Heart left ventricle (tissue), 16 donors: ENCODE data around the gene USP12. TPM values are rescaled to one million over a fixed set of nuclear protein-coding genes. Genes with fewer than 3 reads are reported as not detected.
A peak's percentile ranks its signal among the peaks of the same experiment; 100 is the strongest.

Source experiments
- ATAC-seq, 4 donors: fragments of 200-7000 bp; cut with Tn5 transposase; one replicate each; pipeline ENCODE4 v1.9.1; 2020 to 2022; ENCODE audit warnings: moderate library complexity in 4 of 4, mild to moderate bottlenecking in 3 of 4, moderate number of reproducible peaks in 1 of 4
- DNase-seq, 5 donors: peaks; one replicate each; pipeline ENCODE4 v3.0.0-alpha.2; 2020
- H3K27ac ChIP-seq, 12 donors: fragments of 200-600 bp; sonication (generic) in 4 of 12; one replicate each; pipeline versions ENCODE4 v1.5.0 to v1.8.0; 2016 to 2022; ENCODE audit warnings: mild to moderate bottlenecking in 2 of 12
- H3K27me3 ChIP-seq, 9 donors: fragments of 200-600 bp; sonication (generic) in 2 of 9; one replicate each; pipeline versions ENCODE4 v1.5.1 to v1.8.0; 2016 to 2022; ENCODE audit warnings: mild to moderate bottlenecking in 3 of 9
- H3K36me3 ChIP-seq, 9 donors: fragments of 200-600 bp; sonication (generic) in 2 of 9; one replicate each; pipeline versions ENCODE4 v1.5.0 to v1.8.0; 2018 to 2022; ENCODE audit warnings: mild to moderate bottlenecking in 2 of 9
- H3K4me1 ChIP-seq, 12 donors: fragments of 200-600 bp; sonication (generic) in 4 of 12; one replicate each; pipeline versions ENCODE4 v1.5.0 to v1.8.0; 2016 to 2022; ENCODE audit warnings: mild to moderate bottlenecking in 3 of 12
- H3K4me3 ChIP-seq, 12 donors: fragments of 200-600 bp; sonication (generic) in 4 of 12; one replicate each; pipeline versions ENCODE4 v1.5.0 to v1.8.0; 2017 to 2022; ENCODE audit warnings: mild to moderate bottlenecking in 9 of 12, moderate library complexity in 4 of 12
- H3K9me3 ChIP-seq, 12 donors: fragments of 200-600 bp; sonication (generic) in 4 of 12; one replicate each; pipeline versions ENCODE4 v1.5.0 to v1.8.0; 2016 to 2022; ENCODE audit warnings: mild to moderate bottlenecking in 1 of 12
- POLR2A ChIP-seq, 2 donors: fragments of 450-650 bp; IDR thresholded peaks; one replicate each; pipeline ENCODE4 v1.6.1; 2017; ENCODE audit warnings: antibody characterized with exemption in 2 of 2, mild to moderate bottlenecking in 2 of 2, moderate library complexity in 2 of 2
- WGBS, 4 donors: extraction: QIAGEN DNeasy Blood & Tissue Kit in 2 of 4; methylation state at CpG; one replicate each; pipeline versions ENCODE4 v1.1.5 to v1.1.7; 2013 to 2018; 5-methylcytosine and 5-hydroxymethylcytosine counted together
- intact Hi-C, 10 donors: fragments of 100-400 bp; cut with DNase I; formaldehyde crosslinking; loops; one replicate each; pipeline versions ENCODE4 v1.11.1 to v1.14.2; 2022
- polyA plus RNA-seq, 2 donors: library from polyadenylated mRNA; stranded (reverse); fragments of 200-250 nt; gene quantifications; one replicate each; pipeline ENCODE4 v1.2.3, GENCODE V29; 2013
- total RNA-seq, 9 donors: library from RNA; depleted of rRNA in 2 of 9; stranded (reverse); fragments of >200 nt in 2 of 9; fragmentation: NEBNext Ultra II Directional in 3 of 9; extraction: Animal tissue kit (Norgen Biotek cat#: 25700) in 3 of 9; gene quantifications; one replicate each; pipeline versions ENCODE4 v1.1.0 to v1.2.4, GENCODE V29; 2016 to 2023
- TF ChIP-seq, protein P1 (sequence below), 12 donors: fragments of 200-600 bp; sonication (generic) in 4 of 12; IDR thresholded peaks; one replicate each; pipeline versions ENCODE4 v1.5.0 to v1.8.0; 2018 to 2022; ENCODE audit warnings: antibody characterized with exemption in 12 of 12, mild to moderate bottlenecking in 5 of 12
- donor health status: ischemic (EF 13 %, LVEDD 7.1; RV severe dilation, severe dysfunction).
- donor health status: healthy with polysubstance abuse.
- donor health status: DM: no; HTN: yes; CAD: no.
- donor health status: DM: no; HTN: no; CAD: no.
- donor health status: ischemic (EF 25% LVEDD 6.9; RV normal size, moderate dysfunction).
- donor health status: ischemic (EF 25% LVEDD 5.7; RV mildly dilated, moderate dysfunction).
- donor health status: healthy.
- donor health status: DM: yes; HTN: yes; CAD: no.
- donor health status: ischemic (EF 35%, LVEDD 5.7; RV mildly dilated, moderate dysfunction).
- donor health status: nonischemic (EF 11% LVEDD 7.7; RV severe dilation, severe dysfunction).
- donor health status: DM: yes; HTN: yes; CAD: no.
- donor health status: PGD.
- donor health status: ischemic (EF 29% LVEDD 5.4; RV normal size, mild dysfunction).
- donor health status: nonischemic (EF 23%, LVEDD 6.1; RV moderate dilation, normal function).

USP12 gene
- total and polyA plus RNA-seq, 11 donors: 5.1 to 35.4 (median 20.8) TPM

DNA sequence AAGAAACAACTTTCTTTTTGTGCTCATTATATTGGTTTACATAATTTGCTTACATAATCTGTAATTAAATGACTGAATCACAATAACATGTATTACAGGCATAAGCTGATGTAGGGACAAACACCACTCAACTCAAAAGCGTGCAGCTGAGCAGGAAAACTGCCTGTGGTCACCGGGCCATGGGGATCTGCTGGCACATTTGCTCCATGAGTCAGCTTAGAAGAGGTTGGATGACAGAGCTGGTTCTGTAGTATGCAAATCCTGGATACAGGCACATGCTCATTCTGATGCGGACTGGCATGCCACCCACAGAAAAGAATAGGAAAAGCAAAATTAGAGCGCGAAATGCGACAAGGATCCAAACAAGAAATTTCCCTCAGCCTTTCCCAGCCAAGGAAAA lies 128.6 kb downstream of the USP12 start:
- no peaks in the 10 kb centered on the region for H3K36me3 ChIP-seq

DNA sequence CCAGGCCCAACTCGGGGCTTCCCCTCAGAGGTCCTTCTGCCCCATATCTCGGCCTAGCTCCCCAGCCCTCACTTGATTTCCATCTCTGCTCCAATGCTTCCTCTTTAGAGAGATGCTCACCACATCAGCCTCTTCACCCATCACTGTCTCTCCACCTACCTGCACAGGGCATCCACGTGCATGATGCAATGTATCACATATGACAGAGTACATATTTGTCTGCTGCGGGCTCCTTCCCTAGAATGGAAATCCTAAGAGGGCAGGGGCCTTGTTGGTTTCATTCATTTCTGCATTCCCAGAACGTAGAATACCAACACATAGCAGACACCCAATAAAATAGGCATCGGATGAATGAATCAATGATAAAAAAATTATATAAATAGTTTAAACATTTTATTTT lies 130.3 kb downstream of the USP12 start:
- TF ChIP-seq, protein P1, sequence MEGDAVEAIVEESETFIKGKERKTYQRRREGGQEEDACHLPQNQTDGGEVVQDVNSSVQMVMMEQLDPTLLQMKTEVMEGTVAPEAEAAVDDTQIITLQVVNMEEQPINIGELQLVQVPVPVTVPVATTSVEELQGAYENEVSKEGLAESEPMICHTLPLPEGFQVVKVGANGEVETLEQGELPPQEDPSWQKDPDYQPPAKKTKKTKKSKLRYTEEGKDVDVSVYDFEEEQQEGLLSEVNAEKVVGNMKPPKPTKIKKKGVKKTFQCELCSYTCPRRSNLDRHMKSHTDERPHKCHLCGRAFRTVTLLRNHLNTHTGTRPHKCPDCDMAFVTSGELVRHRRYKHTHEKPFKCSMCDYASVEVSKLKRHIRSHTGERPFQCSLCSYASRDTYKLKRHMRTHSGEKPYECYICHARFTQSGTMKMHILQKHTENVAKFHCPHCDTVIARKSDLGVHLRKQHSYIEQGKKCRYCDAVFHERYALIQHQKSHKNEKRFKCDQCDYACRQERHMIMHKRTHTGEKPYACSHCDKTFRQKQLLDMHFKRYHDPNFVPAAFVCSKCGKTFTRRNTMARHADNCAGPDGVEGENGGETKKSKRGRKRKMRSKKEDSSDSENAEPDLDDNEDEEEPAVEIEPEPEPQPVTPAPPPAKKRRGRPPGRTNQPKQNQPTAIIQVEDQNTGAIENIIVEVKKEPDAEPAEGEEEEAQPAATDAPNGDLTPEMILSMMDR (IDR thresholded peaks at IDR 0.05): no peak
- TF ChIP-seq POLR2A (IDR thresholded peaks at IDR 0.05): no peak
- 91 to 95% (median 92%) methylated on average over 6 of the region's 6 CpGs for WGBS, 4 donors
- H3K4me3 ChIP-seq: no peak overlapping the region

More for the DNA sequence above, 128.6 kb downstream of the USP12 start:
- TF ChIP-seq POLR2A (IDR thresholded peaks at IDR 0.05): no peak
- TF ChIP-seq, protein P1 (IDR thresholded peaks at IDR 0.05): no peak
- peak in 3 of 4 donors; percentile 37 to 74 (median 70) for ATAC-seq
- peaks cover 0 to 3% (median 0%) of the 10 kb centered on the region in 12 donors for H3K4me1 ChIP-seq
- no peak overlapping the region for H3K4me3 ChIP-seq
- no peaks in the 10 kb centered on the region for H3K27me3 ChIP-seq
- intact Hi-C loops: no loop called here
- no peaks in the 10 kb centered on the region for H3K9me3 ChIP-seq
- H3K27ac ChIP-seq: peak overlapping the region in 1 of 12 donors; percentile 38
- WGBS, 4 donors: 61 to 73% (median 66%) methylated on average over 6 of the region's 6 CpGs
- DNase-seq: no peak

DNA sequence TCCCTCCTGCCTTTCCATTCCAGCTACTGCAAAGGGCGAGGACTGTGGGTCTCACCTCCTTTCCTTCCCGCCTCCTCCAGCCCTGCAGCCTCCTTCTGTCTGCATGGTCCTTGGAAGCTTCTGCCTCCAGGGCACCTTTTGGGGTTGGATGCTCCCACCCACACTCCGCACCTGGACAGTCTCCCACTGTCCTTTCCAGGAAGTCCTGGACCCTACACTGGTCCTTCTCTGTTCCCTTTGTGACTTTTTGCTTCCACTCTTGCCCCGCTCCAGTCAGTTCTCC lies 130.8 kb downstream of the USP12 start:
- intact Hi-C loops: no loop called here
- H3K9me3 ChIP-seq: no peaks in the 10 kb centered on the region
- peaks cover 0 to 20% (median 7%) of the 10 kb centered on the region in 12 donors for H3K4me1 ChIP-seq
- no peaks in the 10 kb centered on the region for H3K27me3 ChIP-seq
- no peak for ATAC-seq
- no peak for DNase-seq
- TF ChIP-seq, protein P1 (IDR thresholded peaks at IDR 0.05): no peak
- TF ChIP-seq POLR2A (IDR thresholded peaks at IDR 0.05): no peak
- WGBS, 4 donors: 97 to 100% (median 98%) methylated on average over 4 of the region's 4 CpGs
- no peak overlapping the region for H3K4me3 ChIP-seq
- peak overlapping the region in 1 of 12 donors; percentile 85 for H3K27ac ChIP-seq
- no peaks in the 10 kb centered on the region for H3K36me3 ChIP-seq

More for the DNA sequence above, 130.3 kb downstream of the USP12 start:
- Histone ChIP-seq H3K27me3 (no peaks in the 10 kb centered on the region), H3K36me3 (no peaks in the 10 kb centered on the region), H3K4me1 (peaks cover 0 to 16% (median 6%) of the 10 kb centered on the region in 12 donors), H3K9me3 (no peaks in the 10 kb centered on the region), H3K27ac (peak overlapping the region in 1 of 12 donors; percentile 85)
- no peak for DNase-seq
- intact Hi-C loops: no loop called here
- no peak for ATAC-seq

DNA sequence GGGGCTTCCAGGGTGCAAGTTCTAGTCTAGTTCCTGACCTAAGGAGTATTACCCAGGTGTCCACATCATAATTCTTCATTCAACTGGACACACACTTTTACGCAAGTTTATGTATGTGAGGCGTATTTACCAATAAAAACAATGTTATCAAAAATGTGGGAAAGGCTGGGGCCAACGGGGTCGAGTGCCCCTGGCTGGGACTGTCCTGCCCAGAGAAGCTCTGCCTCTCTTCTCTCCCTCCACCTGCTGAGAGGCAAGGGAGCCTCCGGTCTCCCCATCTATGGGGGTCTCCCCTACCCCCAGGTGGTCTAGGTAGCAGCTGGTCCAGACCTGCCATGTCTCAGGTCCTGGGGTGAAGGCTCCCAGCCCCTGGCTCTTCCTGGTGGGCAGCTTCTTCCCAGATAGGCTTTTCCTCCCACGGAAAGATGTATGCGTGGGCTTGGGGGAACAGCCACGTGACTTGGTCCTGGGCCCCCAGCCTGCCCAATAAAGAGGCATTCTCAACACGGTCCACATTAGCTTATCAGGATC lies 132.4 kb downstream of the USP12 start:
- no peak overlapping the region for H3K4me3 ChIP-seq
- peaks cover 0 to 28% (median 7%) of the 10 kb centered on the region in 12 donors for H3K4me1 ChIP-seq
- no peak for DNase-seq
- 85 to 94% (median 86%) methylated on average over 9 of the region's 9 CpGs for WGBS, 4 donors
- TF ChIP-seq, protein P1 (IDR thresholded peaks at IDR 0.05): no peak
- no peak for TF ChIP-seq POLR2A (IDR thresholded peaks at IDR 0.05)
- no peaks in the 10 kb centered on the region for H3K36me3 ChIP-seq
- no peaks in the 10 kb centered on the region for H3K27me3 ChIP-seq
- H3K27ac ChIP-seq: peak overlapping the region in 1 of 12 donors; percentile 85
- no peak for ATAC-seq
- no peaks in the 10 kb centered on the region for H3K9me3 ChIP-seq
- intact Hi-C loops: no loop called here
